ENCODE measurements around the gene FHIT. TPM values are rescaled to one million over a fixed set of nuclear protein-coding genes. Genes with fewer than 3 reads are reported as not detected.

Gene FHIT
- total RNA-seq, 2 experiments from 2014 or later: 9.6 to 9.7 TPM

- H3K4me3 Mint-ChIP-seq: no peak overlapping the region
- H3K36me3 Mint-ChIP-seq (ENCODE audit: low read depth): no peaks in the 10 kb centered on the region
- H3K27ac Mint-ChIP-seq: no peak overlapping the region
- ChIA-PET CTCF (no interaction called here), POLR2A (no interaction called here)
- no peaks in the 10 kb centered on the region for H3K9me3 Mint-ChIP-seq
- H3K27me3 Mint-ChIP-seq: no peaks in the 10 kb centered on the region
- peaks cover 25% of the 10 kb centered on the region for H3K4me1 Mint-ChIP-seq
- no peak for DNase-seq
Measured at GRCh38 chr3:61252836-61253235, 1.6 kb upstream of the FHIT start.

GRCh38 chr3:61250784-61251173 is 473 bp downstream of the FHIT start:
- DNase-seq: peak; percentile 21
- H3K27me3 Mint-ChIP-seq: no peaks in the 10 kb centered on the region
- ChIA-PET POLR2A (no interaction called here), CTCF (no interaction called here)
- no peaks in the 10 kb centered on the region for H3K36me3 Mint-ChIP-seq (ENCODE audit: low read depth)
- H3K9me3 Mint-ChIP-seq: no peaks in the 10 kb centered on the region
- H3K4me1 Mint-ChIP-seq: peaks cover 25% of the 10 kb centered on the region
- H3K27ac Mint-ChIP-seq: peak overlapping the region; percentile 78
- H3K4me3 Mint-ChIP-seq: peak overlapping the region; percentile 85

DNA sequence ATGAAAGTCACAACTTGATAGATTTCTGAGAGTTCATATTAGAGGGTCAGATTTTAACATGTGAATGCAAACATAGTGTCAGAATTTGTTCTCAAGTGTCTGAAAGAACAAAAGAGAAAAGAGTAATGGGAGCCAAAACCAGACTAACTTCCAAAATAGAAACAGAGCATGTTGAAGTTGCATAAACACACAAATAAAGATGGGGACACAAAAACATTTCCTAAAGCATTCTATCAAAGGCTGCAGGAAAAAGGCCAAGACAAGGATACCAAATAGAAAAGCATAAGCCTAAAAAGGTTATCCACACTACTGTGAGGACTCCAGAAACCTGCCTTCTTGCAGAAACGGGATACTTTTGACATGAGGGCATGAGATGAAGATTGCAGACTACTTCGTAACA is 2.8 kb downstream of the FHIT start:
- peaks cover 25% of the 10 kb centered on the region for H3K4me1 Mint-ChIP-seq
- ChIA-PET POLR2A (no interaction called here), CTCF (no interaction called here)
- no peak overlapping the region for H3K4me3 Mint-ChIP-seq
- no peak for DNase-seq
- H3K27ac Mint-ChIP-seq: no peak overlapping the region
- H3K36me3 Mint-ChIP-seq (ENCODE audit: low read depth): no peaks in the 10 kb centered on the region
- no peaks in the 10 kb centered on the region for H3K27me3 Mint-ChIP-seq
- no peaks in the 10 kb centered on the region for H3K9me3 Mint-ChIP-seq

DNA sequence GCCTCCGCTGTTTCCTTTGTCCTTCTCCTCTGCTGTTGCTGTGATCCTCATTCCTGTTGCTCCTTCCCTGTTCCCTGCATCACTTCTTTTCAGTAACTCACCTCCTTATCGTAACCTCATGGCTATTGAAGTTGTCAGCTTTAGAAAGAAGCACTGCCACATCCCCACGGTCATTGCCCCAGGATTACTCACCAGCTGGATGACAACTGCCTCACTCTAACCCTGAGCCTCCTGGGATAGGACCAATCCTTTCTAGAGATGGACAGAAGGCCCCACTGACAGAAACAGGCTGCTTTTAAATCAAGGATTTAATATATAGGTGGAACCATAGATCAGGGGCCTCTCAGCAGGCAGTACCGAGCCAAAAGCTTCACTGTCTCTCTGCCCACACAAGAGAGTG is 4.1 kb downstream of the FHIT start:
- POLR2A ChIA-PET: no interaction called here

GRCh38 chr3:61239871-61240270 is 11.4 kb downstream of the FHIT start:
- no peaks in the 10 kb centered on the region for H3K9me3 Mint-ChIP-seq
- no peak for DNase-seq
- H3K4me3 Mint-ChIP-seq: no peak overlapping the region
- no peaks in the 10 kb centered on the region for H3K4me1 Mint-ChIP-seq
- POLR2A ChIA-PET: no interaction called here
- no peaks in the 10 kb centered on the region for H3K27me3 Mint-ChIP-seq
- no peaks in the 10 kb centered on the region for H3K36me3 Mint-ChIP-seq (ENCODE audit: low read depth)
- CTCF ChIA-PET: no interaction called here
- no peak overlapping the region for H3K27ac Mint-ChIP-seq

More for the DNA sequence above, 4.1 kb downstream of the FHIT start:
- no peak for DNase-seq
- CTCF ChIA-PET: no interaction called here
- Mint-ChIP-seq H3K9me3 (no peaks in the 10 kb centered on the region), H3K4me3 (no peak overlapping the region), H3K4me1 (peaks cover 21% of the 10 kb centered on the region), H3K36me3 (ENCODE audit: low read depth) (no peaks in the 10 kb centered on the region), H3K27ac (no peak overlapping the region), H3K27me3 (no peaks in the 10 kb centered on the region)

DNA sequence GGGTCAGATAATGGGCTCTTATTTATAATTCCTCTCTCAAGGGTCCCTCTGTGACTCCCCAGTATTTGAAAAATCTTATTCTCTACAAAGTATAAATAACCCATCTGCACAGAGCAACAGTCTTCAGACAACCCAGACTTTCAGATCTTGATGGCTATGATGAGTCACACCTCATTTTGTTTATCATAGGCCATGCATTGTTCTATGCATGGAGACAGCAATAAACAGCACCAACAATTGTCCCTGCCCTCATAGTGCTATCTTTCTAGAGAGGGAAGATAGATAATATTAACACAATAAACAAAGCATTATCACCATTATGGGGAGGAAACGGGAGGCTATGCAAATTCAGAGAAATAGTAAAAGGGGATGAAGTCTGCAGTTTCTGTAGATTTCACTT is 13.4 kb downstream of the FHIT start:
- no peaks in the 10 kb centered on the region for H3K36me3 Mint-ChIP-seq (ENCODE audit: low read depth)
- ChIA-PET CTCF (no interaction called here), POLR2A (no interaction called here)
- no peak for DNase-seq
- no peaks in the 10 kb centered on the region for H3K9me3 Mint-ChIP-seq
- no peak overlapping the region for H3K27ac Mint-ChIP-seq
- H3K4me1 Mint-ChIP-seq: no peaks in the 10 kb centered on the region
- H3K4me3 Mint-ChIP-seq: no peak overlapping the region
- H3K27me3 Mint-ChIP-seq: no peaks in the 10 kb centered on the region

DNA sequence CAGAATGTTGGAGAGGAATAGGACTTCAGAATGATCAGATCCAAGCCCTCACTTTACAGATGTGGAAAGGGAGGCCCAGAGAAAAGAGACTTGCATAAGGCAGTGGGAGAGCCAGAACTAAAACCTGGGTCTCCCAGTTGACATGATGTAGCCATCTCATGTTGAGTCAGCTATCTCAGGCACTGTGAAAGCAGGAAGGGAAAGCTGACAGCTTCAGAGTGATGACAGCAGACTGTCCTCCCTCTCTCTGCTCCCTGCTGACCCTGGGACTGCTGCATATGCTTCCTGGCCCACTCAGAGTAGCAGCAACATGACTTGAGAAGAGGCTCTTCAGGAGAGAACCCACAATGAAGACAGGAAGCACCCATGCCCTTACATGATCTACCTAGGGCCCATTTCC is 14.7 kb downstream of the FHIT start:
- ChIA-PET CTCF (no interaction called here), POLR2A (no interaction called here)
- no peaks in the 10 kb centered on the region for H3K9me3 Mint-ChIP-seq
- H3K36me3 Mint-ChIP-seq (ENCODE audit: low read depth): no peaks in the 10 kb centered on the region
- no peak for DNase-seq
- H3K4me3 Mint-ChIP-seq: no peak overlapping the region
- no peaks in the 10 kb centered on the region for H3K4me1 Mint-ChIP-seq
- H3K27ac Mint-ChIP-seq: no peak overlapping the region
- H3K27me3 Mint-ChIP-seq: no peaks in the 10 kb centered on the region

DNA sequence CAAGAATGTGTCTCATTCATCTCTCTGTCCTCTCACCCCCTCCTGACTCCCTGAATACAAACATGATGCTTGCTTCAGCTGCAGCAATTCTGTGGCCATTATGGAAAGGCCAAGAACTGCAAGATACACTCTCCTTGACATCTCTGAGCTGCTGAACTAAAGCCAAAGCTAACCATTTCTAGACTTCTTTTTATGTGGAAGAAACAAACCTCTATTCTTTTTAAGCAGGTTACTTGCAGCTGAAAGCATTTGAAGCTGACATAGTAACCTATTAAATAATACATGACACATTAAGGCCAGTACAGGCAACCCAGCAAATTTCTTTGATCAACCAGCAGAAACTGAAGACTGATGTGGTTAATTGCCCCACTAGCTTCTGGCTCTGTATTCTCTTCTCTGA is 17.5 kb downstream of the FHIT start:
- Mint-ChIP-seq H3K27ac (no peak overlapping the region), H3K4me3 (no peak overlapping the region), H3K36me3 (ENCODE audit: low read depth) (no peaks in the 10 kb centered on the region), H3K9me3 (no peaks in the 10 kb centered on the region), H3K4me1 (no peaks in the 10 kb centered on the region), H3K27me3 (no peaks in the 10 kb centered on the region)
- ChIA-PET POLR2A (no interaction called here), CTCF (no interaction called here)
- no peak for DNase-seq

DNA sequence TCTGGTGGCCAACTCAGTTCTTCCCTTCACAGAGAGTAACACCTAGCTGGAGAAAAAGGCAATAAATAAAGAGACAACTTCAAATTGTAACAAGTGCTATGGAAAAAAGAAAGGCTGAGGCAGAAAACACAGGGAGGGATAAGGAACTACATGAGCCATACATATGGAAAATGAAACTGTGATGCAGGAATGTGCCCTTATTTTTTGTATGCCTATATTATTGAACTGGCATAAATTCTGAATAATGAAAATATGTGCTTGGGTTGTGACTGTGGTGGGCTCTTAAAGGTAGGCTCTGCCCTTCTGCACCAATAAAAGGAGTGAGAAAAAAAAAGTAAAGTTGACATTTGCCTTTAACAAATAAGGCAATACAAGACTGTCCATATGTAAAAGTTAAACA is 19.6 kb downstream of the FHIT start:
- Mint-ChIP-seq H3K27me3 (no peaks in the 10 kb centered on the region), H3K36me3 (ENCODE audit: low read depth) (no peaks in the 10 kb centered on the region), H3K4me1 (no peaks in the 10 kb centered on the region), H3K4me3 (no peak overlapping the region), H3K9me3 (no peaks in the 10 kb centered on the region), H3K27ac (no peak overlapping the region)
- POLR2A ChIA-PET: no interaction called here
- no peak for DNase-seq
- CTCF ChIA-PET: no interaction called here

- Mint-ChIP-seq H3K27ac (no peak overlapping the region), H3K36me3 (ENCODE audit: low read depth) (no peaks in the 10 kb centered on the region), H3K9me3 (no peaks in the 10 kb centered on the region), H3K4me3 (no peak overlapping the region), H3K4me1 (no peaks in the 10 kb centered on the region), H3K27me3 (no peaks in the 10 kb centered on the region)
- no peak for DNase-seq
- CTCF ChIA-PET: no interaction called here
- POLR2A ChIA-PET: no interaction called here
Measured at GRCh38 chr3:61227799-61228198, 23.5 kb downstream of the FHIT start.

- Mint-ChIP-seq H3K36me3 (ENCODE audit: low read depth) (no peaks in the 10 kb centered on the region), H3K27ac (no peak overlapping the region), H3K9me3 (no peaks in the 10 kb centered on the region), H3K27me3 (no peaks in the 10 kb centered on the region), H3K4me3 (no peak overlapping the region), H3K4me1 (no peaks in the 10 kb centered on the region)
- DNase-seq: no peak
- CTCF ChIA-PET: no interaction called here
- POLR2A ChIA-PET: no interaction called here
Measured at GRCh38 chr3:61226166-61226686, 25.0 kb downstream of the FHIT start.

GRCh38 chr3:61224823-61225222 is 26.4 kb downstream of the FHIT start:
- Mint-ChIP-seq H3K27me3 (no peaks in the 10 kb centered on the region), H3K4me1 (no peaks in the 10 kb centered on the region)

DNA sequence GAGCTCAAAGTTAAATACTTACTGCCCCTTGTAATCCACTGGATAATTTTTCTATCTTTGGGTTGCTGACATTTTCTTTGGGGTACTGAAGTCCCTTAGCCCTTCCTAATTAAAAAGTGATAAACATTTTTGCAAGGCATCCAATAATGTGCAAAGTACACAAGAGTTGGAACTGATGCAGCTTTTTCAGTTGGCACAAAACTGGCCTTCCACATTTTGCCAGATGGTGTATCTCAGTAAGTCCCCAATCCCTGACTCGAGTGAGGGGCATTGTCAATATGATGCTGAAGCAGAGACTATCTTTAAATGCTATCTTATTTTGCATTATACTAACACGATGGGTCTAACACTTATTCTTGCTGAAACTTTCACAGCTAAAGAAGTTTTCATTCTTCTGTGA is 27.8 kb downstream of the FHIT start:
- H3K4me3 Mint-ChIP-seq: no peak overlapping the region
- H3K4me1 Mint-ChIP-seq: no peaks in the 10 kb centered on the region
- H3K27me3 Mint-ChIP-seq: no peaks in the 10 kb centered on the region
- no peak overlapping the region for H3K27ac Mint-ChIP-seq
- DNase-seq: no peak
- H3K36me3 Mint-ChIP-seq (ENCODE audit: low read depth): no peaks in the 10 kb centered on the region
- ChIA-PET CTCF (no interaction called here), POLR2A (no interaction called here)
- no peaks in the 10 kb centered on the region for H3K9me3 Mint-ChIP-seq

More at GRCh38 chr3:61224823-61225222, 26.4 kb downstream of the FHIT start:
- DNase-seq: no peak
- CTCF ChIA-PET: no interaction called here
- POLR2A ChIA-PET: no interaction called here
- H3K27ac Mint-ChIP-seq: no peak overlapping the region
- H3K36me3 Mint-ChIP-seq (ENCODE audit: low read depth): no peaks in the 10 kb centered on the region
- no peaks in the 10 kb centered on the region for H3K9me3 Mint-ChIP-seq
- no peak overlapping the region for H3K4me3 Mint-ChIP-seq

GRCh38 chr3:61222467-61222866 is 28.8 kb downstream of the FHIT start:
- ChIA-PET POLR2A (no interaction called here), CTCF (no interaction called here)
- H3K4me3 Mint-ChIP-seq: no peak overlapping the region
- no peaks in the 10 kb centered on the region for H3K4me1 Mint-ChIP-seq
- no peak overlapping the region for H3K27ac Mint-ChIP-seq
- no peak for DNase-seq
- H3K9me3 Mint-ChIP-seq: no peaks in the 10 kb centered on the region
- no peaks in the 10 kb centered on the region for H3K27me3 Mint-ChIP-seq
- H3K36me3 Mint-ChIP-seq (ENCODE audit: low read depth): no peaks in the 10 kb centered on the region

DNA sequence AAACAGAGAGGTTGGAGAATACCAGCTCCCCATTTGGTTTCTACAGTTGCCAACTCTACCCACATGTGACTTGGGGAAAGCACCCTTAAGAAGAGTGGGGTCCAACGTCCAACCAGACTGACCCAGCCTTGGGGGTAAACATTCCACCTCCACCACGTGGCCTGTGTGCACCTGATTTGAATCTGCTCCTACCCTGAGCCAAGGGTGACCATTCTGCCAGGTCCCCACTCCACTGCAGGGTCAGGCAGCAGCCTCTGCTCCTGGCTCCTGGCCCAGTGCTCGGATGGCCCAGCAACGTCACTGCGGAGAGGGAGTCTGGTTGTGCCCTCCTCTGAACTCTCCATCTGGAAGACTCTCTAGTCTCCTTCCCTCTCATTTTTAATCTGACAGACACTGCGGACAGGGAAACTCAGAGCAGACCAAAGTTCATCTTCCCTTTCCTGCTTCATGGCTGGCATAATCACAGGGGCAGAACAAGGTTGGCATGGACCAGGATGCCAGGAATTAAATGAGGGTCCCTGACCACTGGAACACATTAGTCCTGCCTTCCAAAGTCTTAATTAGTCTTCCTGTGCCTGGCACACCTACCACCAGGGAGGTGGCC is 29.4 kb downstream of the FHIT start:
- CTCF ChIA-PET: no interaction called here

More for the DNA sequence above, 29.4 kb downstream of the FHIT start:
- H3K9me3 Mint-ChIP-seq: no peaks in the 10 kb centered on the region
- H3K27ac Mint-ChIP-seq: no peak overlapping the region
- DNase-seq: no peak
- no peaks in the 10 kb centered on the region for H3K36me3 Mint-ChIP-seq (ENCODE audit: low read depth)
- no peak overlapping the region for H3K4me3 Mint-ChIP-seq
- no peaks in the 10 kb centered on the region for H3K4me1 Mint-ChIP-seq
- POLR2A ChIA-PET: no interaction called here
- H3K27me3 Mint-ChIP-seq: no peaks in the 10 kb centered on the region
